SK-N-SH (cell line): ENCODE data around the gene IGF2R.

Source experiments
- CHD2 ChIP-seq: fragments of 150-350 bp; IDR thresholded peaks from 2 replicates; pipeline ENCODE4 v1.6.1; 2018; ENCODE audit warnings: low read length; ENCODE audit not compliant: partially characterized antibody
- ELF1 ChIP-seq: IDR thresholded peaks from 2 replicates; pipeline ENCODE4 v1.4.0; 2012
- EP300 ChIP-seq, 2 experiments: IDR thresholded peaks; 2 replicates each; pipeline versions ENCODE4 v1.4.0 to v1.6.1; 2012; ENCODE audit warnings: borderline replicate concordance in 1 of 2, low read depth in 1 of 2, low read length in 1 of 2
- EZH2phosphoT487 ChIP-seq: fragments of 200-600 bp; sonication (generic); IDR thresholded peaks from 2 replicates; pipeline ENCODE4 v1.6.1; 2017; ENCODE audit warnings: low read depth, mixed run types, mild to moderate bottlenecking, antibody characterized with exemption, moderate library complexity, borderline replicate concordance
- GABPA ChIP-seq: IDR thresholded peaks from 2 replicates; pipeline ENCODE4 v1.4.0; 2012; ENCODE audit warnings: low read depth, mild to moderate bottlenecking
- MAX ChIP-seq: IDR thresholded peaks from 2 replicates; pipeline ENCODE4 v1.4.0; 2012; ENCODE audit warnings: low read depth
- PBX3 ChIP-seq: IDR thresholded peaks from 2 replicates; pipeline ENCODE4; 2012
- POLR2AphosphoS5 ChIP-seq: IDR thresholded peaks from 2 replicates; pipeline ENCODE4 v1.6.1; 2012; ENCODE audit warnings: low read depth, low read length
- REST ChIP-seq: IDR thresholded peaks from 2 replicates; pipeline ENCODE4 v1.6.1; 2012; ENCODE audit warnings: mild to moderate bottlenecking, low read depth, low read length, moderate library complexity
- RXRA ChIP-seq: IDR thresholded peaks from 2 replicates; pipeline ENCODE4 v1.4.0; 2012; ENCODE audit warnings: low read depth, mild to moderate bottlenecking, borderline replicate concordance
- SIN3A ChIP-seq: IDR thresholded peaks from 2 replicates; pipeline ENCODE4 v1.6.1; 2012; ENCODE audit warnings: low read depth, mild to moderate bottlenecking, low read length, moderate library complexity, borderline replicate concordance
- TCF12 ChIP-seq: IDR thresholded peaks from 2 replicates; pipeline ENCODE4 v1.4.0; 2012
- TF ChIP-seq, protein P1 (sequence below): fragments of 200-600 bp; sonication (generic); IDR thresholded peaks from 2 replicates; pipeline ENCODE4 v1.6.1; 2017; ENCODE audit warnings: antibody characterized with exemption, mild to moderate bottlenecking, moderate library complexity
- TF ChIP-seq, protein P2 (sequence below): IDR thresholded peaks from 2 replicates; pipeline ENCODE4 v1.4.0; 2012; ENCODE audit warnings: low read depth, borderline replicate concordance

DNA sequence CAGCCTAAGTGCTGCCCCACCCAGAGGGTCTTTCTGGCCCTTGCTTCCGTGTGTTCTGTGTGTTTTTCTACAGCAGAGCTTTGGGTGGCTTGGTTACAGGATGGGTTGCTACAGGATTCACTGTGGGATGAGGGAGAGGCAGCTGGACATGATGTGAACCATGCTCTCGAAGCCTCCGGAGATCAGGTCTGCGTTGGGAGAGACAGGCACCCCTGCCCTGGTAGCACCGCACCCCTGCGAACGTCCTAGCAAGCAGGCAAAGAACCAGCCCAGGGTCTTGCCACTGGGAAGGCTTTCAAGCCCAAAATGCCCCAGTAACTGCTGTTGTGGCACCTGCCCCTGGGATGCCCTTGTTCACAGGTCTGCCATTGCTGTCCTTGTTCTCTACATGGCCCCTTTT lies 66.4 kb downstream of the IGF2R start:
- TF ChIP-seq GABPA (no peak), POLR2AphosphoS5 (no peak), RXRA (no peak), EP300 (IDR thresholded peaks at IDR 0.05; ENCODE audit: borderline replicate concordance in 1 of 2, low read depth in 1 of 2, low read length in 1 of 2) (no peak), PBX3 (no peak), ELF1 (no peak), REST (no peak), EZH2phosphoT487 (no peak), MAX (no peak), SIN3A (no peak), TCF12 (no peak), CHD2 (no peak)
- TF ChIP-seq, protein P1, sequence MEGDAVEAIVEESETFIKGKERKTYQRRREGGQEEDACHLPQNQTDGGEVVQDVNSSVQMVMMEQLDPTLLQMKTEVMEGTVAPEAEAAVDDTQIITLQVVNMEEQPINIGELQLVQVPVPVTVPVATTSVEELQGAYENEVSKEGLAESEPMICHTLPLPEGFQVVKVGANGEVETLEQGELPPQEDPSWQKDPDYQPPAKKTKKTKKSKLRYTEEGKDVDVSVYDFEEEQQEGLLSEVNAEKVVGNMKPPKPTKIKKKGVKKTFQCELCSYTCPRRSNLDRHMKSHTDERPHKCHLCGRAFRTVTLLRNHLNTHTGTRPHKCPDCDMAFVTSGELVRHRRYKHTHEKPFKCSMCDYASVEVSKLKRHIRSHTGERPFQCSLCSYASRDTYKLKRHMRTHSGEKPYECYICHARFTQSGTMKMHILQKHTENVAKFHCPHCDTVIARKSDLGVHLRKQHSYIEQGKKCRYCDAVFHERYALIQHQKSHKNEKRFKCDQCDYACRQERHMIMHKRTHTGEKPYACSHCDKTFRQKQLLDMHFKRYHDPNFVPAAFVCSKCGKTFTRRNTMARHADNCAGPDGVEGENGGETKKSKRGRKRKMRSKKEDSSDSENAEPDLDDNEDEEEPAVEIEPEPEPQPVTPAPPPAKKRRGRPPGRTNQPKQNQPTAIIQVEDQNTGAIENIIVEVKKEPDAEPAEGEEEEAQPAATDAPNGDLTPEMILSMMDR: no peak
- TF ChIP-seq, protein P2, sequence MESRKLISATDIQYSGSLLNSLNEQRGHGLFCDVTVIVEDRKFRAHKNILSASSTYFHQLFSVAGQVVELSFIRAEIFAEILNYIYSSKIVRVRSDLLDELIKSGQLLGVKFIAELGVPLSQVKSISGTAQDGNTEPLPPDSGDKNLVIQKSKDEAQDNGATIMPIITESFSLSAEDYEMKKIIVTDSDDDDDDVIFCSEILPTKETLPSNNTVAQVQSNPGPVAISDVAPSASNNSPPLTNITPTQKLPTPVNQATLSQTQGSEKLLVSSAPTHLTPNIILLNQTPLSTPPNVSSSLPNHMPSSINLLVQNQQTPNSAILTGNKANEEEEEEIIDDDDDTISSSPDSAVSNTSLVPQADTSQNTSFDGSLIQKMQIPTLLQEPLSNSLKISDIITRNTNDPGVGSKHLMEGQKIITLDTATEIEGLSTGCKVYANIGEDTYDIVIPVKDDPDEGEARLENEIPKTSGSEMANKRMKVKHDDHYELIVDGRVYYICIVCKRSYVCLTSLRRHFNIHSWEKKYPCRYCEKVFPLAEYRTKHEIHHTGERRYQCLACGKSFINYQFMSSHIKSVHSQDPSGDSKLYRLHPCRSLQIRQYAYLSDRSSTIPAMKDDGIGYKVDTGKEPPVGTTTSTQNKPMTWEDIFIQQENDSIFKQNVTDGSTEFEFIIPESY: no peak
